ENCODE data around the gene B3GNT3. TPM values are rescaled to one million over a fixed set of nuclear protein-coding genes. Genes with fewer than 3 reads are reported as not detected.

Gene B3GNT3
- total and polyA plus RNA-seq, 2 experiments from 2014 or later, result not detected

DNA sequence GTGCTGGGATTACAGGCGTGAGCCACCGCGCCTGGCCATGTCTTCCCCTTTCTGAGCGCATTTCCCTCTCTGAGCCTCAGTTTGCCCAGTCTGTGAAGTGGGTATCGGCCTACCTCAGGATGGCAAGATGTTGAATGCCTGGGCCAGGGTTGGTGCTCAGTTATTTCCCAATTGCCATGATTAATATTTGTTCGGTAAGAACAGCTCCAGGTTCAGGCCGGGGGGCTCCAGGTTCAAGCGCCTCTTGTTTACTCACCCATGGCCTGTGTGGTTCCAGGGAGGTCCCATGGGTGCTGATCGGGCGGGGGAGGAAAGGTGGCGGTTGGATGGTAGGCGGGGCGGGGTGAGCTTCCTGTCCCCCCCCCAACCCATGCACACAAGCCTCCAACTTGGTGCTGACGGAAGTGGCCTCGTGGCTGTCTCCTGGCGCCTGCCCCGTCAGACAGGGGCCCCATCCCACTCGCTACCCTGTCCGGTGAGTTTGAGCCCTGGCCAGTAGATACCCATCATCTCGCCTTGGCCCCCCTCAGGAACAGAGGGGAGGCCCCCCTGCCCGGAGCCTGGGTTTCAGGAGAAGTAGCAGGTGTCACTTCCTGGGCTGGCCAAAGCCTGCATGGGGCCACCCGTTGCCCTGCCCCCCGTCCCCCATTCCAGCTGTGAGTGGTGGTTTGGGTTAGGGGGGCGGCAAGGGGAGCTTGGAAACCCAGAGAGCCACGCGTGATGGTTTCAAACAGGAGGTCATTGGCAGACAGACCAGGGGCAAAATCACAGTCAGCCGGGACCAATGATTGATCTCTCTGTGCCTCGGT lies 43.6 kb upstream of the B3GNT3 start, which contains the start of gene FCHO1:
TSS of gene FCHO1 (plus strand) at position 375 of the 809 bp plus-strand sequence. CDS start 3,688 bp downstream, outside the sequence.
- no peak within 1 kb of the TSS for H3K4me3 ChIP-seq
- no peaks in the 10 kb centered on the region for H3K9me3 ChIP-seq (ENCODE audit: low read depth)
- no peak for TF ChIP-seq CTCF (IDR thresholded peaks at IDR 0.05; ENCODE audit: low read depth, low read length)
- DNase-seq (ENCODE audit: low read depth in 1 of 2, low spot score in 1 of 2), result no peak
- H3K4me1 ChIP-seq (ENCODE audit: low read depth), result no peaks in the 10 kb centered on the region
- no peaks in the 10 kb centered on the region for H3K36me3 ChIP-seq
- H3K27me3 ChIP-seq, result no peaks in the 10 kb centered on the region
- H3K27ac ChIP-seq, result no peak within 1 kb of the TSS

- H3K27me3 ChIP-seq, result no peaks in the 10 kb centered on the region
Observed at GRCh38 chr19:17751912-17752273, 43.0 kb upstream of the B3GNT3 start.

DNA sequence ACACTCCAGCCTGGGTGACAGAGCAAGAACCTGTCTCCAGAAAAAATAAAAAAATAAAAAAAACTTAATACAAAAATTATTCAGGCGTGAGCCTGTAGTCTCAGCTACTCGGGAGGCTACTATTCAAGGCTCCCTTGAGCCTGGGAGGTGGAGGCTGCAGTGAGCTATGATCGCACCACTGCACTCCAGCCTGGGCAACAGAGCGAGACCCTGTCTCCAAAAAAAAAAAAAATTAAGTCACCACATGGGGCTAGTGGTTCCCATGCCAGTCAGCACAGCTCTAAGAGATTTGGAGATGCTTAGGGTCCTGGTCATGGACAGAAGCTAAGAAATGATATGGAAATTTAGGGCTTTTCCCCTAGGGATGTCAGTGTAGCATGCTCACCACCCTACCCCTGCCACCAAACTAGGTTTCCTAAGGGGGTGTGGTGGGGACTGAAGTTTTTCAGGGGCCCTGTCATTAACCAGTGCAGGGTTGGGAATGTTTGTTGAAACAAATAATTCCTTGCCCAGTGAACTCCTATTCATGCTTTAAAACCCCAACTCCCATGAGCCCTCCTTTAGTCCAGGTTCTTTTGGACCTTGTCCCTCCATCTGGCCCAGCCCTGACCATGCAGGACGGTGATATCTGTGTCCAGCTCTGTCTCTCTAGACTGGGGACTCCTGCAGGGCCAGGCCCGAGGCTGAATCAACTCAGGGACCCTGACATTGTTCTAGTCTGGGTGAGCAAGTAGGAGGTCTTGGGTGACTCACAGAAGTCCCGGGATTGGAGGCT lies 41.9 kb upstream of the B3GNT3 start:
- no peak for DNase-seq (ENCODE audit: low read depth in 1 of 2, low spot score in 1 of 2)
- H3K27ac ChIP-seq, result no peak overlapping the region
- TF ChIP-seq CTCF (IDR thresholded peaks at IDR 0.05; ENCODE audit: low read depth, low read length), result no peak
- no peaks in the 10 kb centered on the region for H3K27me3 ChIP-seq
- no peaks in the 10 kb centered on the region for H3K4me1 ChIP-seq (ENCODE audit: low read depth)
- H3K4me3 ChIP-seq, result no peak overlapping the region
- no peaks in the 10 kb centered on the region for H3K36me3 ChIP-seq
- no peaks in the 10 kb centered on the region for H3K9me3 ChIP-seq (ENCODE audit: low read depth)

More at GRCh38 chr19:17751912-17752273, 43.0 kb upstream of the B3GNT3 start:
- Histone ChIP-seq H3K4me1 (ENCODE audit: low read depth) (no peaks in the 10 kb centered on the region), H3K4me3 (no peak overlapping the region), H3K27ac (no peak overlapping the region), H3K36me3 (no peaks in the 10 kb centered on the region), H3K9me3 (ENCODE audit: low read depth) (no peaks in the 10 kb centered on the region)
- no peak for TF ChIP-seq CTCF (IDR thresholded peaks at IDR 0.05; ENCODE audit: low read depth, low read length)
- DNase-seq (ENCODE audit: low read depth in 1 of 2, low spot score in 1 of 2), result no peak

DNA sequence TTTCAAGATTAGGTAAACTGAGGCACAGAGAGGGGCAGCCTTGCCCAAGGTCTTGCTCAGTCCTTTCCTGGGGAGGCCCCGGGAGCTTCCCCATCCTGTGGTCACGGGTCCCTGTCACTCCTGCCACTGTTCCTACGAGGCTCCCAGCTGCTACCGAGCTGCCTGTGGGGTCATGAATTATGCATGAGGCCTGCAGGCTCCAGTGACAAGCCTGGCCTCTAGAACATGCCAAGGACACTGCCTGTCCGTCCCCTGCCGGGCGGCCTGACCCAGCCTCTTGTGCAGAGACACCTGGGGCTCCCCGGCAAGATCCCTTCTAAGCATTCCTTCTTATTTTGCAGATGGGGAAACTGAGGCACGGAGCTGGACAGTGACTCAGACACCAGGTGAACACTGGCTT lies 41.0 kb upstream of the B3GNT3 start:
- Histone ChIP-seq H3K36me3 (no peaks in the 10 kb centered on the region), H3K27ac (no peak overlapping the region), H3K9me3 (ENCODE audit: low read depth) (no peaks in the 10 kb centered on the region), H3K4me1 (ENCODE audit: low read depth) (no peaks in the 10 kb centered on the region), H3K4me3 (no peak overlapping the region), H3K27me3 (no peaks in the 10 kb centered on the region)
- TF ChIP-seq CTCF (IDR thresholded peaks at IDR 0.05; ENCODE audit: low read depth, low read length), result no peak
- no peak for DNase-seq (ENCODE audit: low read depth in 1 of 2, low spot score in 1 of 2)

DNA sequence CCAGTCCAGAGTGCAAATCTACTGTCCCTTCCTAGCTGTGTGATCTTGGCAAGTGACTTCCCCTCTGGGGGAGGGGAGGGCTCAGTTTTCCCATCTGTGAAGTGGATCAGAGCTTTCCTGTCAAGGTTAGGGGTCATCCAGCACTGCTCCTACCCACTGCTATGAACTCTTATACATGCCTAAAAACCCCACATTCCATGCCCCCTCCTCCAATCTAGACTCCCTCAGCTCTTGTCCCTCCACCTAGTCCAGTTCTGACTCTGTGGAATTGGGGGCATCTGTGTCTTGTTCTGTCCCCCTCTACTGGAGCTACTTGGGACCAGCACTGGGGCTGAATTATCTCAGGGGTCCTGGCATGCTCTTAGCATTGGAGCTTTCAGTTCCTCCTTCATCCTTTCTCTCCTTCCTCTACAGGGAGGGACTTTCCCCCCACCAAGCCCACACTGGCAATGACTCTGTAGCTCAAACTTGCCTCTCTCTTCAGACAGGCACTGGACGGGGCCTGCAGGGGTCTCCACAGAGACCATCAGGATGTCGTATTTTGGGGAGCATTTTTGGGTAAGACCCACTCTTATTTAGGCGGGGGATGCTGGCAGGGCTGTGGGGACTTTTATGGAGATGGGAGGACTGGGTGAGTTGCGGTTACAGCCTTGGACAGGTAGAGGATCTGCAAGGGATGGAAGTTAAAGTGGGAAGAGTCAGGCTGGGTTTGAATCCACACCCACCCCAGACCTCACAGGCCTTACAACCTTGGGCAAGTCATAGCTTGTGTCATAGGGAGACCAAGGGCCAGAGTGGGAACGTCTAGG lies 40.1 kb upstream of the B3GNT3 start:
- no peaks in the 10 kb centered on the region for H3K36me3 ChIP-seq
- H3K4me1 ChIP-seq (ENCODE audit: low read depth), result no peaks in the 10 kb centered on the region
- H3K4me3 ChIP-seq, result no peak overlapping the region
- TF ChIP-seq CTCF (IDR thresholded peaks at IDR 0.05; ENCODE audit: low read depth, low read length), result no peak
- no peaks in the 10 kb centered on the region for H3K9me3 ChIP-seq (ENCODE audit: low read depth)
- DNase-seq (ENCODE audit: low read depth in 1 of 2, low spot score in 1 of 2), result no peak
- no peaks in the 10 kb centered on the region for H3K27me3 ChIP-seq
- no peak overlapping the region for H3K27ac ChIP-seq
